ENCODE results near the gene RIC1. TPM values are rescaled to one million over a fixed set of nuclear protein-coding genes. Genes with fewer than 3 reads are reported as not detected.

The RIC1 gene
- total and polyA plus RNA-seq, 2 donors from 2014 or later: 2.9 to 21.1 TPM

GRCh38 chr9:5818424-5819142 is 189.7 kb downstream of the RIC1 start:
- DNase-seq (no peak), FAIRE-seq (no peak)
- Histone ChIP-seq H3K9me3 (ENCODE audit: control insufficient read depth in 2 of 3, insufficient read depth in 1 of 3, low read length in 3 of 3) (no peaks in the 10 kb centered on the region), H3K9ac (ENCODE audit: low read length in 3 of 3) (no peak overlapping the region), H3K27me3 (ENCODE audit: control insufficient read depth, insufficient read depth, low read length) (no peaks in the 10 kb centered on the region), H3K4me3 (ENCODE audit: low read length in 3 of 3) (no peak overlapping the region), H3K27ac (ENCODE audit: low read depth in 2 of 2, low read length in 2 of 2) (no peak overlapping the region), H3K36me3 (ENCODE audit: control insufficient read depth in 2 of 3, insufficient read depth in 3 of 3, low read length in 3 of 3) (peaks cover 0 to 5% (median 3%) of the 10 kb centered on the region in 3 donors), H3K4me1 (ENCODE audit: control insufficient read depth in 2 of 3, insufficient read depth in 2 of 3, low read depth in 1 of 3, low read length in 3 of 3) (no peaks in the 10 kb centered on the region)
- intact Hi-C loops (cut with DNase I): no loop called here
- TF ChIP-seq, protein P1, sequence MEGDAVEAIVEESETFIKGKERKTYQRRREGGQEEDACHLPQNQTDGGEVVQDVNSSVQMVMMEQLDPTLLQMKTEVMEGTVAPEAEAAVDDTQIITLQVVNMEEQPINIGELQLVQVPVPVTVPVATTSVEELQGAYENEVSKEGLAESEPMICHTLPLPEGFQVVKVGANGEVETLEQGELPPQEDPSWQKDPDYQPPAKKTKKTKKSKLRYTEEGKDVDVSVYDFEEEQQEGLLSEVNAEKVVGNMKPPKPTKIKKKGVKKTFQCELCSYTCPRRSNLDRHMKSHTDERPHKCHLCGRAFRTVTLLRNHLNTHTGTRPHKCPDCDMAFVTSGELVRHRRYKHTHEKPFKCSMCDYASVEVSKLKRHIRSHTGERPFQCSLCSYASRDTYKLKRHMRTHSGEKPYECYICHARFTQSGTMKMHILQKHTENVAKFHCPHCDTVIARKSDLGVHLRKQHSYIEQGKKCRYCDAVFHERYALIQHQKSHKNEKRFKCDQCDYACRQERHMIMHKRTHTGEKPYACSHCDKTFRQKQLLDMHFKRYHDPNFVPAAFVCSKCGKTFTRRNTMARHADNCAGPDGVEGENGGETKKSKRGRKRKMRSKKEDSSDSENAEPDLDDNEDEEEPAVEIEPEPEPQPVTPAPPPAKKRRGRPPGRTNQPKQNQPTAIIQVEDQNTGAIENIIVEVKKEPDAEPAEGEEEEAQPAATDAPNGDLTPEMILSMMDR (IDR thresholded peaks at IDR 0.05; ENCODE audit: borderline replicate concordance, extremely low read depth, insufficient read depth): no peak

- Histone ChIP-seq H3K4me3 (ENCODE audit: low read length in 3 of 3) (no peak overlapping the region), H3K4me1 (ENCODE audit: control insufficient read depth in 2 of 3, insufficient read depth in 2 of 3, low read depth in 1 of 3, low read length in 3 of 3) (no peaks in the 10 kb centered on the region), H3K9ac (ENCODE audit: low read length in 3 of 3) (no peak overlapping the region), H3K27me3 (ENCODE audit: control insufficient read depth, insufficient read depth, low read length) (no peaks in the 10 kb centered on the region), H3K9me3 (ENCODE audit: control insufficient read depth in 2 of 3, insufficient read depth in 1 of 3, low read length in 3 of 3) (no peaks in the 10 kb centered on the region), H3K36me3 (ENCODE audit: control insufficient read depth in 2 of 3, insufficient read depth in 3 of 3, low read length in 3 of 3) (peaks cover 0 to 6% (median 5%) of the 10 kb centered on the region in 3 donors), H3K27ac (ENCODE audit: low read depth in 2 of 2, low read length in 2 of 2) (no peak overlapping the region)
- no peak for FAIRE-seq
- TF ChIP-seq, protein P1 (IDR thresholded peaks at IDR 0.05; ENCODE audit: borderline replicate concordance, extremely low read depth, insufficient read depth): no peak
- intact Hi-C loops (cut with DNase I): no loop called here
- no peak for DNase-seq
These were observed 190.3 kb downstream of the RIC1 start for GRCh38 chr9:5819174-5819573.

- no peak overlapping the region for H3K4me3 ChIP-seq (ENCODE audit: low read length in 3 of 3)
- no peak overlapping the region for H3K27ac ChIP-seq (ENCODE audit: low read depth in 2 of 2, low read length in 2 of 2)
- H3K9me3 ChIP-seq (ENCODE audit: control insufficient read depth in 2 of 3, insufficient read depth in 1 of 3, low read length in 3 of 3): no peaks in the 10 kb centered on the region
- intact Hi-C loops (cut with DNase I): no loop called here
- H3K4me1 ChIP-seq (ENCODE audit: control insufficient read depth in 2 of 3, insufficient read depth in 2 of 3, low read depth in 1 of 3, low read length in 3 of 3): peaks cover 0 to 3% (median 0%) of the 10 kb centered on the region in 3 donors
- FAIRE-seq: no peak
- TF ChIP-seq, protein P1 (IDR thresholded peaks at IDR 0.05; ENCODE audit: borderline replicate concordance, extremely low read depth, insufficient read depth): no peak
- H3K36me3 ChIP-seq (ENCODE audit: control insufficient read depth in 2 of 3, insufficient read depth in 3 of 3, low read length in 3 of 3): peaks cover 0 to 11% (median 9%) of the 10 kb centered on the region in 3 donors
- no peaks in the 10 kb centered on the region for H3K27me3 ChIP-seq (ENCODE audit: control insufficient read depth, insufficient read depth, low read length)
- DNase-seq: no peak
- no peak overlapping the region for H3K9ac ChIP-seq (ENCODE audit: low read length in 3 of 3)
These were observed 191.5 kb downstream of the RIC1 start for GRCh38 chr9:5820425-5820824.
